Mucosa of stomach (tissue), 1 donor: ENCODE data around the gene ODF4.
"Not testable (repeated sequence)": the region's sequence is repeated elsewhere in the genome, so short reads cannot be mapped to it uniquely, and the experiment has no call there.

Experiments
- H3K27me3 ChIP-seq: one replicate; pipeline ENCODE4 v1.7.0; 2013; ENCODE audit warnings: mild to moderate bottlenecking, low read length; ENCODE audit not compliant: control insufficient read depth, insufficient read depth
- H3K36me3 ChIP-seq: one replicate; pipeline ENCODE4 v1.7.0; 2013; ENCODE audit warnings: low read length; ENCODE audit not compliant: control insufficient read depth, insufficient read depth
- H3K4me1 ChIP-seq: one replicate; pipeline ENCODE4 v1.7.0; 2013; ENCODE audit warnings: mild to moderate bottlenecking, low read length; ENCODE audit not compliant: control insufficient read depth, insufficient read depth
- H3K4me3 ChIP-seq: one replicate; pipeline ENCODE4 v1.7.0; 2013; ENCODE audit warnings: low read length
- H3K9ac ChIP-seq: one replicate; pipeline ENCODE4 v1.7.0; 2013; ENCODE audit warnings: mild to moderate bottlenecking, low read length, moderate library complexity
- H3K9me3 ChIP-seq: one replicate; pipeline ENCODE4 v1.7.0; 2013; ENCODE audit warnings: mild to moderate bottlenecking, low read length, moderate library complexity; ENCODE audit not compliant: control insufficient read depth
- donor health status: Pancreatic carcinoma.

ODF4 gene

GRCh38 chr17:8392274-8392673 lies 52.6 kb downstream of the ODF4 start:
- H3K36me3 ChIP-seq = no peaks in the 10 kb centered on the region
- no peaks in the 10 kb centered on the region for H3K9me3 ChIP-seq
- H3K4me3 ChIP-seq = no peak overlapping the region
- no peaks in the 10 kb centered on the region for H3K4me1 ChIP-seq
- no peak overlapping the region for H3K9ac ChIP-seq
- H3K27me3 ChIP-seq = peaks cover 36% of the 10 kb centered on the region

GRCh38 chr17:8392674-8393469 lies 53.2 kb downstream of the ODF4 start:
- H3K36me3 ChIP-seq = no peaks in the 10 kb centered on the region
- peaks cover 42% of the 10 kb centered on the region for H3K27me3 ChIP-seq
- H3K9me3 ChIP-seq = no peaks in the 10 kb centered on the region
- H3K4me3 ChIP-seq = no peak overlapping the region
- no peak overlapping the region for H3K9ac ChIP-seq
- H3K4me1 ChIP-seq = no peaks in the 10 kb centered on the region

DNA sequence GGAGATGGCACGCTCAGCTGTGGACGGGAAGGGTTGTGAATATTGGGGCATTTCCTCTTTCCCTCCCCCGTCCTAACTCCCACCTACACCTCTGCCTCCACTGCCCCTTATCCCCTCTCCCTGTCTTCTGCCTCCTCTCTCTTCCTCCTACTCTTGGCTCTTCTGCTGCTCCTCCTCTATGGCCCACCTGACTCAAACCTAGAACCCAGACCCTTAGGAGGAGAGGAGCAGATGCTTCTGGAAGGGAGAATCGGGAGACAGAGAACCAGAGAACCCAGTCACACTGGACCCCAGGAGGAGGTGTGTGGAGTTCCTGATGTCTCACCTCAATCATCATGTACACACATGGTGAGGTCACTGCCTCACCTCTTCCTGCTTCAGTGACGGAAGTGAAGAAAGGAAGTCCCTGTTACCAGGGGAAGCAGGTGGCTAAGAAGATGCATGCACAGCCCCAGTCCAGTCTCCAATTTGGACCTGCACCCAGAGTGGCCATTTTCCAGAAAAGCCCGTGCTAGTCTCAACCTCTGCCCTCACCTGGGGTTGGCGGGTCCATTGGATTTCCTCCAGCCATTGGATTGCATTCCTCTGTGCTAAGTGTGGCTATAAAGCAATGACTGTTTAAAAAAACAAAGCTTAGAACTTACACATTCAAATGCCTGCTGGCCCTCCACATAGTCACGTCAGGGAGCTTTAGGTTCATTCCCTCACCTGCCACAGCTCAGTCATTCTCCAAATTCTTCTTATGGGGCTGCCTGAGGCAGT lies 54.0 kb downstream of the ODF4 start:
- peaks cover 43% of the 10 kb centered on the region for H3K27me3 ChIP-seq

DNA sequence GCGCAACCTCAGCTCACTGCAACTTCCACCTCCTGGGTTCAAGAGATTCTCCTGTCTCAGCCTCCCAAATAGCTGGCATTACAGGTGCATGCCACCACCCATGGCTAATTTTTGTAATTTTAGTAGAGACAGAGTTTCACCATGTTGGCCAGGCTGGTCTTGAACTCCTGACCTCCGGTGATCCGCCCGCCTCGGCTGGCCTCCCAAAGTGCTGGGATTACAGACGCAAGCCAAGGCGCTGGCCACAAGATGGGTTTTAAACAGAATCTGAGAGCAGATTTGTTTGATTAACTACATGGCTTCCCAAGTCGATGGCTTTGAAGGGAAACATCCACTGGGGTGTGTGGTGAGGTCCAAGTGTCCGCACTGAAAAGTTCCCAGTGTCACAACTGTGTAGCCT lies 54.9 kb downstream of the ODF4 start:
- H3K9me3 ChIP-seq, H3K4me3 ChIP-seq, H3K9ac ChIP-seq, H3K36me3 ChIP-seq, H3K4me1 ChIP-seq: not testable (repeated sequence)
- peaks cover 43% of the 10 kb centered on the region for H3K27me3 ChIP-seq

More for the DNA sequence above, 54.0 kb downstream of the ODF4 start:
- Histone ChIP-seq H3K36me3 (no peaks in the 10 kb centered on the region), H3K9me3 (no peaks in the 10 kb centered on the region), H3K4me1 (no peaks in the 10 kb centered on the region), H3K9ac (no peak overlapping the region), H3K4me3 (no peak overlapping the region)
